T47D (cell line): ENCODE measurements around the gene EVL.

ENCODE experiments used
- DNase-seq, 2 experiments: peaks; one replicate each; pipeline versions ENCODE4 v3.0.0 to v3.0.0-alpha.2; 2011 to 2012; ENCODE audit warnings: low read depth in 1 of 2, low spot score in 1 of 2
- JUND ChIP-seq: IDR thresholded peaks from 2 replicates; pipeline ENCODE4 v1.6.1; 2012; ENCODE audit warnings: low read depth
- in situ Hi-C: cut with HindIII; loops from 2 replicates; pipeline ENCODE4 v1.10.0; 2016; ENCODE audit warnings: low sequenced_read_pairs, low pct_unique_long_range_greater_than_20kb

EVL gene

DNA sequence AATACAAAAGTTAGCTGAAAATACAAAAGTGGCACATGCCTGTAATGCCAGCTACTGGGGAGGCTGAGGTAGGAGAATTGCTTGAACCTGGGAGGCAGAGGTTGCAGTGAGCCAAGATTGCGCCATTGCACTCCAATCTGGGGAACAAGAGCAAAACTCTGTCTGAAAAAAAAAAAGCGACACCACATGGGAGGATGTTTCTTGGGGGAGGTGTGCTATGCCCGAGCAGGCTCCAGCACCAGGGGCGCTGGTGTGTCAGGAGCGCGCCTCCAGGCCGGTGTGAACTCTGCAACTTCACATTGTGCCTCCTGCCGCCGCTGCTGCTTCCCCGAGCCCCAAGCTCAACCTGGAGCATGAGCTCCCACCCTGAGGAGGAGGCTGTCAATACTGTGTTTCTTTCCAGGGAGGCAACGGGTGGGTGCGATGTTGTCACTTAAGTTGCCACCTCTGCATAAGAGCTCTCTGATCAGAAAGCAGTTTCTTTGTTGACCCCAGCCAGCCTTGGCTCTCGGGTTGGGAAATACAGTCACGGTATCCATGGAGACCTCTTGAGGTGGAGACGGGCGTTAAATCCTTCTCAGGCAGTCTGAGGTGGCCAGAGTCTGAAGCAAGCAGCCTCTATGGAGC is 75.3 kb downstream of the EVL start:
- in situ Hi-C loops: no loop called here
- DNase-seq: no peak
- TF ChIP-seq JUND: no peak

DNA sequence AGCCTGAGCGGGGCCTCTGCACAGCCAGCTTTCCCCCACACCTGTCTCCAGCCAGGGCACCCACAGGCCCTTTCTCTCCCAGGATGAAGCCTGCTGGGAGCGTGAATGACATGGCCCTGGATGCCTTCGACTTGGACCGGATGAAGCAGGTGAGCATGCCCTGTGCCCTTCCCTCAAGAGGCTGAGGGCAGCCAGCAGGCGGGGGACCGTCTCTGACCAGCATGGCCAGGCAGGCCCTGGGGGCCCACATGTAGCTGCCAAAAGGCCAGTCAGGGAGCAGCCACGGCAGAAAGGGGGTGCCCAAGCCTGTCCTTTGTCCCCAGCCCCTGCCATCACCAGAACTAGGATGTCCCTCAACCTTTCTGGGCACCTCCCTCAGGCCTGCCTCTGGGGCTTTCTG is 75.9 kb downstream of the EVL start:
- in situ Hi-C loops: no loop called here
- no peak for DNase-seq
- TF ChIP-seq JUND: no peak

DNA sequence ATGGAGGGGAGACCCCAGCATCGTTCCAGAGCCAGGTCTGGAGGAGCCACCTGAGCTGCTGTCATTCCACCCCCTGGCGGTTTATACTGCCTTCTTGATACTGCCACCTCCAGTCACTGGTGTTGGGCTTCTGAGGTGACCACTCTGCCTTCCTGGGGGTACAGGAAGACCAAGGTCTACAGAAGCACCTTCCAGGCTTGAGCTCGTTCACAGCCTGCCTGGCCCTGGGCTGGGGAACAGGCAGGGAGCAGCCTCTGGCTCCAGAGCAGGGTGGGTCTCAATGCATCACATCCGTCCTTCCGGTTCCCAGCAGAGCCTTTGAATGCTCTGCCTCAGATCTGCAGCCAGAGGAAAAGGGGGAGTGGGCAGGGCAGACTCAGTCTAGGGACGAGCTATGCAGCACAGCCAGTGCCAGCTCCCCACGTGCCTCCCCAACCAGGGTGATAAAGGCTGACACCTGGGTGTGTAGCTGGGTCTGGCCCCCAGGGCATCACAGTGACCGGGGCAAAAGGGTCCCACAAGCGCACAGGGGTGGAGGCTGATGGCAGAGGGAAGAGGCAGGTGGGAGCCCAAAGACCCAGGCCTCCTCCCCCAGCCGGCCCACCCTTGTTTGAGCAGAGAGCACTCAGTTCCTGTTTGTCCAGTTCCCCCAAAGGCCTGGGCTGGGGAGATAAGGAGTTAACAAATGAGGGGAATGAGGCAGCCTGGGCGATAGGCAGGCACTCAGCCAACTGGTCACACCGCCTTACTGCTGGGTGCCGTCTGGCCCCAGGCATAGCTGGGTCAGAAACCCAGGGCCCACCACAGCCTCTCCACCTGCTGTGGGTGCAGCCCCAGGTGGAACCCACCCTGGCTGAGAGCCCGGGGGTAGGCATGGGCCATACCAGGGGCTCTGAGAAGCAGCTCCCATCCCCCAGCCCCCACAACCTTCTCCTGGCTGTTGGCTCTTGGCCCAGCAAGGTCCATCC is 77.1 kb downstream of the EVL start:
- in situ Hi-C loops: no loop called here
- no peak for TF ChIP-seq JUND
- no peak for DNase-seq

DNA sequence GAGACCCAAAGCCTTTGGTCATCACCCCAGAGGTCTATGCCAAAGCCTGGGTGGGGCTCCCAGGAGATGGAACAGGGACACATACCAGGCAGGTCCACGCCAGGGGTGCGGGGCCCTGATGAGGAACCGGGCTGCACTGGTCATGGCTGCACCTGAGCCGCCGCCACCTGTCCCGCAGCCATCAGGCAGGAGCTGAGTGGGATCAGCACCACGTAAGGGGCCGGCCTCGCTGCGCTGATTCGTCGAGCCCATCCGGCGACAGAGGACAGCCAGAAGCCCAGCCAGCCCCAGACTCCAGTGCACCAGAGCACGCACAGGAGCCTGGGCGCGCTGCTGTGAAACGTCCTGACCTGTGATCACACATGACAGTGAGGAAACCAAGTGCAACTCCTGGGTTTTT is 78.3 kb downstream of the EVL start:
- in situ Hi-C loops: no loop called here
- no peak for TF ChIP-seq JUND
- no peak for DNase-seq

DNA sequence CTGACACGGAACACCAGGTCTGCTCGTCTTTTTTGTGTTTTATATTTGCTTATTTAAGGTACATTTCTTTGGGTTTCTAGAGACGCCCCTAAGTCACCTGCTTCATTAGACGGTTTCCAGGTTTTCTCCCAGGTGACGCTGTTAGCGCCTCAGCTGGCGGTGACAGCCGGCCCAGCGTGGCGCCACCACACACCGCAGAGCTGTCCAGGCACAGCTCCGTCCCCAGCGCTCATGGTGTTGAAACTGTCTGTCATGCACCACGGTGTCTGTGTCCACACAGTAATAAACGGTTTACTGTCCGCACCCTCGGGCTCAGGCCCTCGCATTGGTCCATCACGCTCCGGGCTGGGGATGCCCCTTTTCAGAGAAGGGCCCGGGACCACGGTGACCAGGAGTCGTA is 78.7 kb downstream of the EVL start:
- TF ChIP-seq JUND: no peak
- DNase-seq: no peak
- in situ Hi-C loops: no loop called here

DNA sequence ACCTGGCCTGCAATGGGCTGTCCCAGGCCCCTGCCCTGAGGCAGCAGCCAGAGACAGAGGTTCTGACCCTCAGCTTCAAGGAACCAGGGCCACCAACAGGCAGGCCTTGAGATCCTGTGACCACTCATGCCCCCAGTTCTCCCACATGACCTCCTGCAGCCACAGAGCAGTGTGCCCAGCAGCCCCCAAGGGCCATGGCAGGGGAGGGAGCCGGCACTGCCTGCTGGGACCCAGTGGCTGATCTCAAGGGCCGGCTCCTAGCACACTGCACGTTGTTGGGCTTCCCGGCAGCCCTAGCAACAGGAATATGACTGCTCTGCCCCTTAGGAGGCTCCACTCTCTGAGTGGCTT is 79.4 kb downstream of the EVL start:
- DNase-seq: no peak
- in situ Hi-C loops: no loop called here
- no peak for TF ChIP-seq JUND

DNA sequence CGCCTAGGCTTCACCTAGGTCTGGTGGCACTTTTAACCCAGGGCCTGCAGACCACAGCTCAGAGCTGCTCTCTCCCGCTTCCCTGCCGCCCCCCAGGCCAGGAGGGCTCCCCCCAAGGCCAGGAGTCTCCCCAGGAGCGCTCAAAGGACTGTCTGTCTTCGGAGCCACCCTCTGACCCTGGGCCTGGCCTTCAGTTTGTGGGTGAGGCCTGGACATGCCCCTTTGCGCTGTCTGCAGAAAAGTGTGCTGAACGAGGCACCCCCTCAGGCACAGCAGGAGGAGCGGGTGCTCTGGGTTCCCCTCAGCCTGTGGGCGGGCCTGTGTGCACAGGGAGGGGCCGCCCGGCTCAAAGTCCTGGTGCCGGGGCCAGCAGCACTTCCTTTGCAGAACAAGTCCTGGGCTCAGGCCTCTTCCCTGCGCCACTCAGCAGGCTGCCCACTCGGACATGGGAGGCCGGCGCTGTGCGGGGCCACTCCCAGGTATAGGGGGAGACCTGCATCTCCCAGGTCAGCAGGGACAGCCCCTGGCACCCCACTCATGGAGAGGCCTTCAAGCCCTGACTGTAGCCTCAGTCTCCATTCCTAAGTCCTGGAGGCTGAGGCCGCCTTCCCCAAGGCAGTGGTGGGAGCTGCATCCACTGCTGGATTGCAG is 79.9 kb downstream of the EVL start:
- DNase-seq: no peak
- in situ Hi-C loops: no loop called here
- TF ChIP-seq JUND: no peak

DNA sequence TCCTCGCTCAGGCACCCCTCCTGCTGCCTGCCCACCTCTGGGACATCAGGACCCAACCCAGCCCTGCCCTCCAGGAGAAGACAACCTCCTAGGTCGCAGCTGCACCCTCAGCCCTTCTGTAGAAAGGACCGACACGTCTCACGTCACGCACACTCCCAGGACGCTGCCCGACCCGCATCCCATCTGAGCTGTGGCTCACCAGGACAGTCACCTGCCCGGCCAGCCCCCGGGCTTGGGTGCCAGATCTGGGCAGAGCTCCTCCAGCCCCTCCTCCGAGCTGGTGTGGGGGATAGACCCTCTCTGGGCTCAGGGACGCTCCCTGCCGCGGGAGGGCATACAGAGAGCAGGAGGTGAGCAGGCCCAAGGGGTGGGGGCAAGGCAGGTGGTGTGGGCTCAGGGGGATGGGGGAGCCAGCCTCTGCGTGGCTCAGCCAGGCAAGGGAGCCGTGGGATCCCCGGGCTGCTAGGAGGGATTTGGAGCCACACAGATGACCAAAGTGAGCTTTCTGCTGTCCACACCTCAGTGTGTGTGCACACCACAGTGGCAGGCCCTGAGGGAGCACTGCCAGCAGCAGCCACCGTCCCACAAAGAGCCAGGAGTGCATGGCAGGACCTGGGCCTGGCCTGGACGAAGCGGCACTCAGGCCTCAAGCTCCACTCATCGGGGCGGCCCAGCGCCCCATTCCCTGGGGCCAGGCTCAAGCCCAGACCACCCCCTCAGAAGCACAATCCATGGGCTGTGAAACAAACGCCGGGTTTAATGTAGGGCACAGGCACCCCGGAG is 80.7 kb downstream of the EVL start:
- no peak for TF ChIP-seq JUND
- in situ Hi-C loops: no loop called here
- DNase-seq: no peak

DNA sequence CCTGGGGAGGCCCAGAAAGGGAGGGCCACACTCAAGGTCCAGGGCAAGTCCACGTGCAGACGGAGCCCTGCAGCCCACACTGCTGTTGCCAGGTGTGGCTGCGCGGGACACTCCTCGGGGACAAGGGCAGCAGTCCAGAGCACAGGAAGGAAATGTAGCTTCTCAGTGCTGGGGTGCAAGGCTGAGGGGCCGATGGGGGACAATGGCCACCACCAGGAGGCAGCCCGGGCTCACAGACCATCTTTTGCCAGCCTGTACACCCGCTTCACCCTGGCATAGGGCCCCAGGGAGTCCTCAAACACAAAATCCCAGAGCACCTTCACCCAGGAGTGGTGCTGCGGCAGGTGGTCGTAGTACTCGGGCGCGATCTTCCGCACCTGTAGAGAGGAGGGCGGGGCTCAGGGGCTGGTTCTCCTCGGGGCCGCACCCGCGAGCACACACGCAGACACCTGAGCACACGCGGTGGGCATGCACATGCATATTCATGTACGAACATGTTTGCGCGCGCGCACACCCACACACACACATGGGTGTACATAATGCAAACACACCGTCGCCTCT is 81.4 kb downstream of the EVL start:
- in situ Hi-C loops: no loop called here
- DNase-seq: no peak
- no peak for TF ChIP-seq JUND

DNA sequence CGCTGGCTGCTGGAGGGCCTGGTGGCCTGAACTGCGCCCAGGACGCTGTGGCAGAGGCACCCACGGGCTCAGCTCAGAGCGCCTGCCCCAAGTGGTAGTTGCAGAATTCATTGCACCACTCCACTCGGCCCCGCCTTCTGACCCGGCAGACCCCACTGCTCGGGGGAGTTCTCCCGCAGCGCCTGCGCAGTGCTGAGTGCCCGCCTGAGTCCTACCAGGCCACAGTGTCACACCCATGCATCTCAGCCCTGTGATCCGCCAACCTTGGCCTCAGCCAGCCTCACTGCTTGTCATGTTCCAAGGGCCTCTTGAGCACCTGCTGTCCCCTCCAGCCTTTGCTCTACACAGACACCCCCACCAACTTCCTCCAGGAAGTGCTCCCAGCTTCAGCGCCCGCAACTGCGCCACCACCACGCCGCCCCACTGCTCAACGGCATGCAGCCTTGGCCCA is 82.0 kb downstream of the EVL start:
- DNase-seq: no peak
- no peak for TF ChIP-seq JUND
- in situ Hi-C loops: no loop called here

DNA sequence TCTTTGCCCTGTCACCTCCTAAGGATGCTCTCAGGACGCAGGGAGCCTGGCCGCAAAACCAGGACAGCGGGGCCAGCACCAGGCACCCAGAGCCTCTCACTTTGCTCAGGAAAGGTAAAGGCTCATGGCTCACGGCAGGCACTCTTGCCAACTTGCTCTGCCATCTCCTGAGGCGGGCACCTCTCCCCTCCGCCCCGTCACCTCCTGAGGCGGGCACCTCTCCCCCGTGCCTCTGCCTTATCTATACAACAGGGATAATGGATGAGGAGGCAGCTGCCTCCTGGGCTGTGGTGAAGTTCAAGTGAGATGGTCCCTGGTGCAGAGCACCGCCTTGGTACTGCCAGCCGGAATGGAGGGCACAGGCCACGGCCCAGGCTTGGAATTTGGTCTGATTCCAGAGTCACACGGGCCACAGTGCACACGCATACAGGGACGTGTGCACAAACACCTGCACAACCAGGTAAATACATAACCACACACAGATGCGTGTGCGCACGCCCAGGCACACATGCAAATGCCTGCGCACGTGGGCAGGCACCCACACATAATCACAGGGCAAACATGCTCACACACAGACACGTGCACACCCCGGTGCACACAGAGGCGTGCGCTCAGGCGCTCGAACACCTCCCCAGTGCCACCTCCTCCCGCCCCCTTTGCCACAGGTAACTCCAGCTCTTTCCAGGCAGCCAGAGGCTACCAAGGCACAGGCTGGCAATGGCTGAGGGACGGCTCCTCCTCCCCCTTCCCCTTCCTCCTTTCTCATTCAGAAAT is 82.7 kb downstream of the EVL start:
- no peak for TF ChIP-seq JUND
- in situ Hi-C loops: no loop called here
- no peak for DNase-seq
